Measurements from ENCODE around the gene AGBL4.
A peak's percentile ranks its signal among the peaks of the same experiment; 100 is the strongest.

Gene AGBL4

GRCh38 chr1:48710318-48710717 lies 1313.4 kb downstream of the AGBL4 start:
- DNase-seq = no peak

- DNase-seq = no peak
Measured at GRCh38 chr1:48704736-48705135, 1319.0 kb downstream of the AGBL4 start.

GRCh38 chr1:48701445-48701844 lies 1322.3 kb downstream of the AGBL4 start:
- DNase-seq = no peak

- peak; percentile 30 for DNase-seq
Measured at GRCh38 chr1:48697066-48697707, 1326.6 kb downstream of the AGBL4 start.

GRCh38 chr1:48695161-48695560 lies 1328.6 kb downstream of the AGBL4 start:
- DNase-seq = no peak

- no peak for DNase-seq
Measured at GRCh38 chr1:48693674-48694320, 1330.0 kb downstream of the AGBL4 start.

GRCh38 chr1:48693180-48693579 lies 1330.6 kb downstream of the AGBL4 start:
- no peak for DNase-seq

GRCh38 chr1:48692235-48692634 lies 1331.5 kb downstream of the AGBL4 start:
- DNase-seq = no peak

- DNase-seq = peak; percentile 11
Measured at GRCh38 chr1:48691429-48692001, 1332.2 kb downstream of the AGBL4 start.

- DNase-seq = peak; percentile 8
Measured at GRCh38 chr1:48688102-48688760, 1335.5 kb downstream of the AGBL4 start.

- DNase-seq = no peak
Measured at GRCh38 chr1:48687282-48688045, 1336.3 kb downstream of the AGBL4 start.

- DNase-seq = no peak
Measured at GRCh38 chr1:48686159-48686558, 1337.6 kb downstream of the AGBL4 start.

- DNase-seq = no peak
Measured at GRCh38 chr1:48684381-48684780, 1339.4 kb downstream of the AGBL4 start.

- no peak for DNase-seq
Measured at GRCh38 chr1:48683839-48684238, 1339.9 kb downstream of the AGBL4 start.

- DNase-seq = peak; percentile 42
Measured at GRCh38 chr1:48681476-48682305, 1342.1 kb downstream of the AGBL4 start.

- no peak for DNase-seq
Measured at GRCh38 chr1:48680411-48681035, 1343.2 kb downstream of the AGBL4 start.

- DNase-seq = no peak
Measured at GRCh38 chr1:48679859-48680258, 1343.9 kb downstream of the AGBL4 start.

GRCh38 chr1:48678710-48679505 lies 1344.8 kb downstream of the AGBL4 start:
- DNase-seq = no peak

GRCh38 chr1:48677306-48678287 lies 1346.2 kb downstream of the AGBL4 start:
- DNase-seq = peak; percentile 58

- no peak for DNase-seq
Measured at GRCh38 chr1:48676822-48677221, 1346.9 kb downstream of the AGBL4 start.
